ENCODE measurements around the gene RAPGEF5.

The RAPGEF5 gene

DNA sequence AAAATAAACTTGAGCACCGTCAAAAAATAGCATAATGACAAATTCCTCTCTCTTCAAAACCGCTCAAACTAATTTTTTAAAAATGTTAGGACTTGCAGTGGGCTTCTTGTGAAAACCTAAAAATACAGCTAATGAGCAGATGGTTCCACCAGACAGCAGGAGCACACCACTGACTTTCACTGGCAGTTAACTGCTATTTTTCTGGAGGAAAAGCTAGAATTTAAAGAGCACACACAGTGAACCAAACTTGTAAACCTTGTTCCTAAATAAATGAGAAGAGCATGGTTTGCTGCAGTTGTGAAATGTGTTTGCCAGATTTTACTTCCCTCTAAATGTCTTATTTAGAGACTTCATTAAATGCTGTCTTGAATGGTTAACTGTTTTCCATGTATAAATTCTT is 143.9 kb downstream of the RAPGEF5 start:
- no peak for DNase-seq

DNA sequence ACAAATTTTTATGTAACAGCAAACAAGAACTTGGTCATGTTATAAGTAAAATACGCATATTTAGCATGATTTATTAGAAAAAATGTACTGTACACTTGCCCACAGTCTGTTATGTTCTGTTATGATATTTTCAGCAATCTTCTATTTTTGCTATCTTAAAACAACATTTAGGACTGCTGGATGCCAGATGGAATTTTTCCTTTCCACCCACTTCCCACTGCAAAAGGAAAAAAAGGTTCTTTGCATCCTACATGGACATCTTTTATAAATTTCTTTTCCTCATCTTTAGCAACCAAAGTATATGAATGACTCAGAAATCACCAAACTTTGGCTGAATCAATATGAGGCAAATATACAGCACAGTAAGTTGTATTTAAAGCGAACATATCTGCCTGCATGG is 146.0 kb downstream of the RAPGEF5 start:
- no peak for DNase-seq

DNA sequence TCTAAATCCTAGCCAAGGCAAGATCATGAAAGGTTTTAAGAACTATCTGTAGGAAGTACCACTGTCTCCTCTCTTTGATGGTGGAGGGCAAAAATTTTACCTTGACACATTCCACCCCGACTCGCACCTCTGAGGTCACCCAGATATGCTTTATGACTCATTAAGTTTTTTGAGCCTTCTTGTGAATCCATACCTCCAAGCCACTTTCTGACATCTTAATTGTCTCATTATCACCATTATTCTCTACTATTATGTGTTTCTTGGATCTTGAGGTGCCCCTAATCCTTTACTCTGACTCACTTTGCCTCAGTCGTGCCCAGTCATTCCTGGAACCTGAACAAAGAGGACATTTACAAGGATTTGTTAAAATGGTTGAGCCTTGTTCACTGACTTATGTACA is 146.6 kb downstream of the RAPGEF5 start:
- DNase-seq, result no peak

DNA sequence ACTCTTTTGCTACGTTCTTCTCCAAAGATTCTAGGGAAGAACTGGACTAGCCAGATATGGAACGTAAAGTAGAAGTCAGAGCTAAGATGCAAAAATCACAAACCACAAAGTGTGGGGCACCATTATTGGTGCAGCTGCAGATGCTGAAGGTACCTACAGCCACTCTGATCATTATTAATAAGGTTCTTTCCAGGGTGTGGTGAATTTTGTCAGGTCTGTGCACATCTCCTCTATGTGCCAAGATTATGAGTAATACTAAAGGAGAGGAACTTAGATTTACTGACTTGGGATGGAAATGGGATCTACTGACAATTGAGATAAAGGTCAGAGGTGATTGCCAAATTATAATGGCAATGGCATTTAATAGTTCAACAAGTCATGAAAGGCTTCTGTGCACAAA is 148.2 kb downstream of the RAPGEF5 start:
- no peak for DNase-seq

GRCh38 chr7:22207724-22208225 is 149.2 kb downstream of the RAPGEF5 start:
- DNase-seq, result no peak

DNA sequence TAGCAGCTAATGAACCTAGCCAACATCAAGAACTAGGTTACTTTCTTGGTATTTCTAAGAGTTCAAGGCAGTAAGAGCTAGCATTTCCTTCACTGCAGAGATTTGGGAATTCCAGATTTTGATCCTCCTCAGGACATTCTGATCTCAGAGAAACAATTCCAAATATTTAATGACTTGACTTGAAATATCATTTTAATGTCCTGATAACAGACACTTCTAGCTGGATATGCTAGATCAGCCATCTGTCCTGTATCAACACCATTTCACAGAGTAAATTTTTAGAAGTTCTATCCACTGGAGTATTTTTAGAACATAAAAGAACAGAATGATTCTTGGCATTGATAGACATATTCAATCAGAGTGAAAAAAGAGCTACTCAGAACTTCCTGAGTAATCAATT is 151.3 kb downstream of the RAPGEF5 start:
- no peak for DNase-seq

GRCh38 chr7:22204312-22204711 is 152.6 kb downstream of the RAPGEF5 start:
- no peak for DNase-seq

DNA sequence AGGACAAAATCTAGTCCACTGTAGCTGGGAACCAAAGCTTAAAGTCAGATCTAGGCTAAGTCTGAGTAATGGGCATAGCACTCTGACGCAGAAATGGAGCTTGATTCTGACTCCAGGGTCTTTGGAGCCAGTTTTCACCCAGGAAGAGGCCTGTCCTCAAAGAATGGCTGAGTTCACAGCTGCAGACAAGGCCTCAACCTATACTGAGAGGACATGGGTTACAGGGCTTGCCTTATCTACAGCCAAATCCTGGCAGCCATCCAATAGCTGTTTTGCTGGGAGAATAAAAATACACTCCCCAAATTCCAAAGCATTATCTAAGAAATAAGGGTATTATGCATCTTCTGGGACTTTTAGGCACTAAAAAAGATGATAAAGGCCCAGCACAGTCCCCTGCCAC is 154.8 kb downstream of the RAPGEF5 start:
- no peak for DNase-seq

DNA sequence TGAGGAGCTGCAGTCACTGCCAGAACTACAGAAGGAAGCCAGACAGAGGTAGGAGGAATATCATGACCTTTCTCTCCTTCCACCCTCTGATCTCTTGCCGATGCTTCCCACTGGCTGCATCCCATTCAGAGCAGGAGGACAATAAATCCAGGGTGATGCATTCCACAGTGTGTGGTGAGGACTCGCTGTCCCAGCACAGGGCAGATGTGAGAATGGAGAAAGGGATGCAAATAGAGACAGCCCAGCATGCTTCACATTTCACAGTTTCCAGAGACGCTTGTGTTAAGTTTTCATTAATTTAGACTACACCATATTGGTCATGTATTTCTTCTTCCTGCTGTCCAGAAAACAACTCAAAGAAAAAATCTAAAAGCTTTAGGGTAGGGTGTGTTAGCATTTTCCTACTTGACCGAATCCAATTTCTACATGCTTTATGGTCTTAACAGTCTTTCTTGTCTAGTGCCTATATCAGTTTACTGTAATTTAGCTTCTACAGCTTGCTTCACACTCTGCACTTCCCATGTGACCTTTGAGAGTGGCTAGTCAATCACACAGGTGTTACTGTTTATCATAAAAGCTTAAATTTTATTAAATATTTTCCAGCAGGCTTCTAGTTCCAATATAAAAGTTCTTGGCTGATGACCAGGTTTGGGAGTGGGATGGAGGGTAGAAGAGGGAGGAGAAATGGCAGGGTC is 155.6 kb downstream of the RAPGEF5 start:
- DNase-seq, result no peak

DNA sequence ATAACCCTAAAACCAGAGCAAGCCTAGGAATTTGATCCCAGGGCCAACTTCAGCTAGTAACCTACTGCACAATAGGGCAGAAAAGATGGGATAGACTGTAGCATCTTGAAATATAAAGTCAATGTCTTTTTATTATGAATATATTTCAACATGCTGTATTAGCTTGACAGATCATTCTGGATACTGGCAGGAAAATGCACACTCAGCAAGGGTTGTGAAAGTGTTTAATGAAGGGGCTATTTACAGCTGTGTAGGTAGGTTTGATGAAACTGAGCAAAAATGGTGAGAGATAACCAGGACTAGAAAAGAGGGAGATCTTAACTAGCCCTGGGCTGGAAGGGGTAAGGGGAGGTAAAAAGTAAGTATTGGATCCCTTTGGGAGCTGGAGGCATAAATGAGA is 156.2 kb downstream of the RAPGEF5 start:
- no peak for DNase-seq

DNA sequence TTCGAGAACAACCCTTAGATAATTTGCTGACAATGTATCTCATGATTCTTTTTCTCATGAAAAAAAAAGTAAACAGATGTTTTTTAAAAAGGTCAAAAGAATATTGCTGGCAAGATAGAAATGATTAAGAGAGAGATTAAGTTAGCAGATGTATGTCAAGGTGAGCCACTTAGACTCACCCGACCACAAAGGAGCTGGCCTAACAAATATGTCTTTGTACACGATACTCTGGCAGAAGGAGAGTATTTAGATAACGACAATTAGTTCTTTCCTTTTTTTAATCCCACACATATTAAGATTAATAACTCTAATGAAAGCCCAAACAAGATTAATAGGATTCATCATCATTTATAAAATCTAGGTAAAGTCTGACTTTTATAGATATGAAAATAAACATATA is 156.7 kb downstream of the RAPGEF5 start:
- no peak for DNase-seq

- no peak for DNase-seq
Measured at GRCh38 chr7:22197376-22197775, 159.6 kb downstream of the RAPGEF5 start.

GRCh38 chr7:22196429-22196828 is 160.5 kb downstream of the RAPGEF5 start:
- DNase-seq, result no peak

GRCh38 chr7:22195397-22196172 is 161.4 kb downstream of the RAPGEF5 start:
- no peak for DNase-seq

DNA sequence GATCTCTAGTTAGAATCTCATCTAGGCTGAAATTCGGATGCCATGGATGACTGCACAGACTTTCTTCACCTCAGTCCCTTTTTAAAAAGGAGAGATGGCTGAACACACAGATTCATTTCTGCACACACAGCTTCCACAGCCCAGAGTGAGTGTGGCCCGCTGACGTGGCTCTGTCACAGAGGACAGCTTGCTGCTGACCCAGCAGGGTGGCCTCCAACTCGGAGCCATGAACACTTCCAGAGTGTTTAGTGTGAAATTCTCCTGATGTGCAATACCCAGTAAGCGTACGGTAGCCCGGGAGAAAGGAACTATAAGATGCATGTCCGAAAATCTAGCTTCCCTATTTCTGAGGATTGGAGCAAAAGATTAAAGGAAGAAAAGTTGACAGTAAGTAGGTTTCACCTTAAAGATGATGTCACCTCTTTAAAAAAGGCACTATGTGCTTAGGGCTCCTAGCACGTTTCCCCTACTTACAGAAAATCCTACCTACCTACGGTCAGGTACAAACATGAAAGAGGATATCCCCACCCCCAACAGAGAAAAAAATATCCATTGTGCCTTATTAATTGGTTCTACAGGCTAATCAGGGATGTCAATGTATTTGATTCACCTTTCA is 162.2 kb downstream of the RAPGEF5 start:
- no peak for DNase-seq

- DNase-seq, result no peak
Measured at GRCh38 chr7:22193450-22193983, 163.4 kb downstream of the RAPGEF5 start.

GRCh38 chr7:22192801-22193200 is 164.2 kb downstream of the RAPGEF5 start:
- no peak for DNase-seq

GRCh38 chr7:22190736-22191135 is 166.2 kb downstream of the RAPGEF5 start:
- no peak for DNase-seq

- no peak for DNase-seq
Measured at GRCh38 chr7:22189741-22190140, 167.2 kb downstream of the RAPGEF5 start.

DNA sequence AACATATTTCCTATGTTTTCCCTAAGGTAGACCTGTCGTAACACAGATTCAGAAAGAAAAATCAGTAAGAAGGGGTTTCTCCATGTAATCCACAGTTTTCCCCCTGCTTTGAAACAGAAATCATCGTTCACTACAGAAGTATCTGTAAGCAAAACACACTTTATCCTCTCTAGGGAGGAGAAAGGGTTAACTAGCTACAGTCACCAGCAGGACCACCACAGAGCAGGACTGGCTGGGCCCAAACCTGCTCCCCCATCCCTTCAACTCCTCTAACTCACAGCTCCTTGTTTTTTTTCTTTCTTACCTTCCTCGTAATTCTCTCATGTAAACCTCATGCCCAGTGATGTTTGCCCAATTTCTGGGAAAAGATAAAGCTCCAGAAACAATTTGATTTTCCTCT is 167.7 kb downstream of the RAPGEF5 start:
- no peak for DNase-seq

- DNase-seq, result no peak
Measured at GRCh38 chr7:22187691-22188348, 169.1 kb downstream of the RAPGEF5 start.

- DNase-seq, result no peak
Measured at GRCh38 chr7:22185559-22185958, 171.4 kb downstream of the RAPGEF5 start.

- DNase-seq, result no peak
Measured at GRCh38 chr7:22184549-22185199, 172.3 kb downstream of the RAPGEF5 start.
